Inferior parietal cortex (tissue), 1 donor: ENCODE measurements around the gene CCDC47.

Experiments
- DNase-seq: peaks from one replicate; pipeline ENCODE4 v3.0.0-alpha.2; 2016; ENCODE audit errors: extremely low spot score

Gene CCDC47

DNA sequence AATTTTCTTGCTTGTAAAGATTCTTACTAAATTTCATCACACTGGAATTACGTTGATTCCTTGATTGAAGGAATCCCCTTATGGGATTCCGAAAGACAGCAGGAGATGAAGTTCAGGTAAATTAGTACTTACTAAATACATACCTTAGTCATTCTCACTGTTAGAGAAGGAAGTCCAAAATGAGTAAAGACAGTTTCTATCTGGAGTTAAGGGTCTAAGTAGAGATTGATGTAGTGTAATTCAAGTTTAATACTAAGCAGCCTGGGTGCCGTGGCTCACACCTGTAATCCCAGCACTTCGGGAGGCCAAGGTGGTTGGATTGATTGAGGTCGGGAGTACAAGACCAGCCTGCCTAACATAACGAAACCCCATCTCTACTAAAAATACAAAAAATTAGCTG, 10.1 kb upstream of the CCDC47 start:
- DNase-seq = no peak

GRCh38 chr17:63780928-63781327, 7.5 kb upstream of the CCDC47 start:
- no peak for DNase-seq

DNA sequence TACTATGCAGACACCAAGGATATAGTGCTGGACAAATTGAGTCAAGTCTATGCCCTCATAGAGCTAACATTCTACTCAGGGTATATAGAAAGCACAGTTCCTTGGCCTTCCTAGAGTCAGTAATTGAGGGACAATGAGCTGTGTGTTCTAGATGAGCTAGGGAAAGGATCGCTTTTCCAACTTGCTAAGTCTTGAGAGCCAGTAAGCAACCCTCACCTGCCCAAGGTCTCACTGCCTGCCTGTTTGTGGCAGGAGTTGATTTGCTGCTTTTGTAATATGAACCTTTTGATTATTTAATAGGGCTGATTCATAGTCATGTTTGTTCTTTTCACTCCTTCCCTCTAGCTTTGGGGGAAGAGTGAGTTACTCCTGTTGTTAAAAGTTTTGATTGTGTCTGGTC, 7.1 kb upstream of the CCDC47 start:
- no peak for DNase-seq

DNA sequence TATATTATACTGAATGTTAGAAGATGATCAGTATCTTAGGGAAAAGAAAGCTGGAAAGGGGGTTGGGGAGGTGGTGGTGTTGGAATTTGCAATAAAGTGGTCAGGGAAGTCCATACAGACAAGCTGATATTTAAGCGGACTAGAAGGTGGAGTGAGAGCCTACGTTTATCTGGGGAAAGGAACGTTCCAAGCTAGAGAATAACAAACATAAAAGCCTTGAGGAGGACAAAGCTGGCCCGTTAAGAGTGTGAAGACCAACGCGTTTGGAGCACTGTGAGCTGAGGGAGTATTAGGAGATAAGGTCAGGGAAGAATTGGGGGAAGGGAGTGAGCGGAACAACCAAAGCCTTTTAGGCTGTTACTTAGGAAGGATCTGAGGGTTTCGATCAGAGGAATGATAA, 2.0 kb upstream of the CCDC47 start:
- DNase-seq = no peak

GRCh38 chr17:63774969-63775265, 1.5 kb upstream of the CCDC47 start:
- DNase-seq = no peak

GRCh38 chr17:63774141-63774968, 958 bp upstream of the CCDC47 start, which contains the start of gene DDX42:
DDX42 (plus strand) TSS chr17:63774170; CDS start chr17:63787050, 12,880 bp downstream.
- DNase-seq = no peak

DNA sequence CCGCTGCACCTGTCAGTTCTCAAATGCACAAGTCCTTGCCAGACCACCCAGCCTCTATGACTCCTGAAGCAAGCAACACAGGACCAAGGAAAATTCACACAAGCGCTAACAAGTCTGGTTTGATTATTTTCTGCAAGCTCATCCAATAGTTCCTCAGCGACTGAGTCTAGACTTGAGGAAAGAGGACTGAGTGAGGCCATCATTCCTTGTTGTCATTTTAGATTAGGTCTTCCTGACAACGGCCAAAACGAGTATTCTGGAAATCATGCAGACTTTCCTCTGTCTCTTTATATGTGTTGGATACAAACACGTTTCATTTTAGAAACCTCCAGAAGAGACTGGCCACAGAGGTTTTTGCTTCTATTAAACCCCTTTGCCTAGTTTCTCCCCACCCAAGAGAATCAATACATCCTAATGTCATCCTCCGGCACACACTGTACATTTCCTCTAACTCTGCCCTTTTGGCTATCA, 561 bp downstream of the CCDC47 start:
- DNase-seq = peak; percentile 27

DNA sequence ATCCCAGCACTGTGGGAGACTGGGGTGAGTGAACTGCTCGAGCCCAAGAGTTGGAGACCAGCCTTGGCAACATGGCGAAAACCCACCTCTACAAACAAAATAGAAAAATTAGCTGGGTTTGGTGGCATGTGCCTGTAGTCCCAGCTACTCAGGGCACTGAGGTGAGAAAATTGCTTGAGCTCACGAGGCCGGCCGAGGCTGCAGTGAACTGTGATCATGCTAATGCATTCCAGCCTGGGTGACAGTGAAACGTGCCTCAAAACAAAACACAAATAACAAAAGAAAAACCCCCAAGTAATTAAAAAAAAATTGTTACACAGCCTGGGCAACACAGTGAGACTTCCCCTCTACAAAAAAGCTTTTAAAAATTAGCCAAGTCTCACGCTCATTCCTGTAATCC, 5.0 kb downstream of the CCDC47 start:
- DNase-seq = no peak

DNA sequence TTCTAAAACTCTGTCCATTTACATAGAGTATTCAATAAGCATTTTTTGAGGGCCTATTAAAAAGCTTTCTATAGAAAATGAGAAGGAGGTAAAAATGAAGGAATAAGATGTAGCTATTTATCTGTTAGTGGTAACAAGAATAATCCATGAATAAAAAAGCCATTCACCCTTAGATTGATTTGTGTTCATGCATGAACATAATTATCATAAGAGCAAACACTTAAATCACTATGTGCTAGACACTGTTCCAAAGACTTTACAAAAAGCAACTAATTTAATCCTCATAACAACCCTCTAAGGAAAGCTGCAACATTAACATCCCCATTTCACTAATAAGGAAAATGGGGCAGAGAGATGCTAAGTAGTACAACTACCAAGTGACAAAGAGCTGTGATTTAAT, 6.6 kb downstream of the CCDC47 start:
- DNase-seq = no peak

DNA sequence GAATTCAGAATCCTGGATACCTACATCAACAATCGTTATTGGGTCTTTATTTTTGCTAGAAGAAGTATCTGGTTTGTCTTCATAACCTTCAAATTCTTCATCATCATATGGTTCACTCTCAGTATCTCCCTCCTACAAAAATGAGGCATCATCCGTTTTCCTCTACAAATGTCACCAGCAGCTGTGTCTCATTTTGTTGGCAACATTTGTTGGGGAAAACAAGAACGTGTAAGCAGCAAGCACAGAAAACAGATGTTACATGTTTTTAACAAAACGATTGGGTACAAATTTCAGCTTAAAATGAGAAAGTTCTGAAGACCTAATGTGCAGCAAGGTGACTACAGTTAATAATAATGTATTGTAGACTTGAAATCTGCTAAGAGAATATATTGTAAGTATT, 8.7 kb downstream of the CCDC47 start:
- no peak for DNase-seq

DNA sequence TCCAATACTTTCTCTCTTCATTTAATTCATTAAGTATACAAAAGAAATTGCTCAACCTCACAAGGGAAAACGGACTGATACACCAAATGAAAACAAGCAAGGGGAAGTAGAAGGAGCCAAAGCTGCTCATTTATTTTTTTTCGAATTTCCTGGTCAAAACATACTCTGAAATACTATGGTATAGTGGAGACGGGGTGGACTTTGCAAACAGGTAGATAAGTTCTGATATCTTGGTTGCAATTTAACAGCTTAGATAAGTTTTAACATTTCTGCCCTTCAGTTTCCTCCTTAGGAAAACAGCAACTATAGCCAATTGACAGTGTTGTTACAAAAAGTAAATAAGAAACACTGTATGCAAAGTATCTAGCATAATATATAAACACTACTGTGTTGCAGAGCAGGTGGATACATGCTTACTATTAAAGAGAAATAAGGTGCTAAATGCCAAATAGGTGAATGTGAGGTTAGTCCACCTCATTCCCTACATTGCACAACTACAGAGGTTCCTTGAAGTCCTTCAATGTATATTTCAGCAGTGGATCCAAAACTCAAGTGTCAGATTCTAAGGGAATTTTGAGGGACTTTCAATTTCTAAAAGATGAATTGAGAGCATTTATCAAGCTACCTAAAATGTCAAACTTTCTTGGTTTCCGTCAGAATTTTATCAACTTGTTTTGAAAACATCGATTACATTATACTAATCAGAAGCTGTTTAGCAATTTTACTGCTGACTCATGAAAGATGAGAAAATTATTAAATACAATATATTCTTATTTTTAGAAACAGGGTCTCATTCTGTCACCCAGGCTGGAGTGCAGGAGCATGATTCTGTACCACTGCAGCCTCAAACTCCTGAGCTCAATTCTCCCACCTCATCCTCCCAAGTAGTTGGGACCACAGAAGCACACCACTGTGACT, 11.0 kb downstream of the CCDC47 start:
- DNase-seq = no peak

DNA sequence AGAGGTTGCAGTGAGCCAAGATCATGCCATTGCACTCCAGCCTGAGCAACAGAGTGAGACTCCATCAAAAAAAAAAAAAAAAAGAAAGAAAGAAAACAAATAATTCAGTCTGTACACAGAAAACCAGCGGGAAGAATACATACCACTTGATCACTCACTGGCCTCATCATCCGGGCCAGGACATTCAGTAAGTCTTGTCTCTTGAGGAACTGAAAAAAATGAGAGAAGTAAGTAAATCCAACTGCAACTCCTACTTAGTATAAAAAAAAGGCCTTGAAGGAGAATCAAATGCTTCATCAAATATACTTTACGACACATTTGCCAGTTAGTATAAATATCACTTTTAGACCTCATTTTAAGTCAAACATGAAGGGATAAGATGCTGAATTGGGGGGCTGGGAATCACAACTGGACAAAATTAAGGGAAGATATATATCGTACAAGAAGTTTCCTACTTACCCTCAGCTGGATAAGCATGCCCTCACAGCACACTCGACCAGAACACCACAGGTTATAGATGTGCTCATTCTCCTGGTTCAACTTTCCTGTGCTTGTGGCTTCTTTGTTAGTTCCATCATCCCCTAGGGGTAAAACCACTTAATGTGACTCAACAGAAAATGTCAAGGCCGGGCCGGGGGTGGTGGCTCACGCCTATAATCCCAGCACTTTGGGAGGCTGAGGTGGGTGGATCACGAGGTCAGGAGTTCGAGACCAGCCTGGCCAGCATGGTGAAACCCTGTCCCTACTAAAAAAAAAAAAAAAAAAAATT, 12.4 kb downstream of the CCDC47 start:
- DNase-seq = no peak

GRCh38 chr17:63758428-63758827, 15.0 kb downstream of the CCDC47 start:
- no peak for DNase-seq

- DNase-seq = no peak
Observed at GRCh38 chr17:63754046-63754445, 19.4 kb downstream of the CCDC47 start.

GRCh38 chr17:63753215-63753614, 20.2 kb downstream of the CCDC47 start:
- no peak for DNase-seq

DNA sequence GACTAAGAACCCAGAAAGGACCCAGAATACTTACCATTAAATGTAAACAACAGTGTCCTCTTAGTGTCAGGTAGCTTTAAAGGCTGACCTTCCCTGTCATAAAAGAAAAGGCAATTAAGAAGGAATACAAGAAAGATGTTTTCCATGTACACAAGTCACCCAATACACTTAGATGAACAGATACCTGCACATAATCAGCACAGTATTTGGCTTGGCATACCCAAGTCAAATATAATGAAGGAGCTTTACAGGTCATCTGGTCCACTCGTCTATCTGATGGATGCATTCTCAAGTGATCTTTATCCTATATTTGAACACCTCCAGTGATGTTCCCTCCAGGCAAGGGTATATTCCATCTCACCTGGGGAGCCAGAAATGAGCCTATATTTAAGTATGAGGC, 20.7 kb downstream of the CCDC47 start:
- no peak for DNase-seq

GRCh38 chr17:63751806-63752205, 21.6 kb downstream of the CCDC47 start:
- DNase-seq = no peak

GRCh38 chr17:63741408-63742173, 31.8 kb downstream of the CCDC47 start, which contains the start of gene STRADA:
STRADA (minus strand) TSS chr17:63741799; CDS start chr17:63728369, 13,430 bp downstream.
- peak; percentile 97 for DNase-seq

GRCh38 chr17:63741143-63741407, 32.3 kb downstream of the CCDC47 start:
- no peak for DNase-seq

DNA sequence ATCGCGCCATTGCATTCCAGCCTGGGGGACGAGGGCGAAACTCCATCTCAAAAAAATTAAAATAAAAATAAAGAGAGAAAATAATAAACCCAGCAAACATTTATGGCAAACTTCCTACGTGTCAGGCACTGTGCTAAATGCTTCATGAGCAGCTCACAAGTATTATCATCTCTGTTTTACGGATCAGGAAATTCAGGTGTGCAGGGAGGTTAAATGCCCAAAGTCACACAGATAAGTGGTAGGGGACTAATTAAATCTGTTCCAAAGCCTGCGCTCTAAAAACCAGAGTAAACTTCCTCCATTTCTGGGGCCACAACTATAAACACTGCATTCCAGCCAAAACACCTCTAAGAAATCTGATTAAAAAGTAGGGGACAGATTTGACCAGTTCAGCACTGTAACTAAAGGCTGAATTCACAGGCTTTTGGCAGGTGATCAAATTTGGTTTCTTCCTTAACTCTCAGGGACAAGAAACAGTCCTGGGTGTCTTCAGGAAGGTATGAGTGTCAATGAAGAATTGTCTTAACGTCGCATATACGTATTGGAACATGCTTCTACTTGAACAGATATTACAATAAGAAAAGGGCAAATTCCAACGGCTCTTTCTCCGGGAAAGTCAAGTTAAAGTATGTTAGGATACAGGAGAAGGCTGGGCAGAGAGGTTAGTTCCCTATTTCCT, 32.8 kb downstream of the CCDC47 start:
- DNase-seq = peak; percentile 25

DNA sequence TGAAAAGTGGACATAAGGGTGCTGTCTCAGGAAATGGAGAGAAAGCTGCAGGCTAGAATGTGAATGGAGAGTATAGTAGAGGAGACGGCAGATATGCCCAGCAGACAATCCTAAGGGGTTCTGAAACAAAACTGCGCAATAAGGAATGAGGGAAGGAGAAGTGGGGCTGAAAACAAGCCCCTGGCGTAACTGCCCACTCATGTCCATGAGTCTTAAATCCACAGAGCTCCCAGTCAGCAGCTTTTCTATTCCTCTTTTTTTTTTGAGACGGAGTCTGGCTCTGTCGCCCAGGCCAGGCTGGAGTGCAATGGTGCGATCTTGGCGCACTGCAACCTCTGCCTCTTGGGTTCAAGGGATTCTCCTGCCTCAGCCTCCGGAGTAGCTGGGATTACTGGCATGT, 37.7 kb downstream of the CCDC47 start:
- no peak for DNase-seq
